ENCODE measurements around the gene WASF3. TPM values are rescaled to one million over a fixed set of nuclear protein-coding genes. Genes with fewer than 3 reads are reported as not detected.

The WASF3 gene
- total RNA-seq, 1 experiment from 2014 or later = 2.6 TPM

GRCh38 chr13:26653842-26654241 lies 96.4 kb downstream of the WASF3 start:
- ChIA-PET CTCF (no interaction called here), POLR2A (ENCODE audit: unreplicated experiment) (no interaction called here)
- BruUV-seq (replicated peaks) = no TSS peak
- Histone ChIP-seq H3K27me3 (ENCODE audit: low read length) (no peaks in the 10 kb centered on the region), H3K79me2 (ENCODE audit: low read length) (no peaks in the 10 kb centered on the region), H2AFZ (ENCODE audit: low read length) (no peak overlapping the region), H3K4me3 (ENCODE audit: low read length) (no peak overlapping the region), H3K9me2 (replicated peaks; ENCODE audit: low read length) (no peaks in the 10 kb centered on the region), H3K9ac (ENCODE audit: low read length) (no peak overlapping the region), H3K9me3 (ENCODE audit: low read length) (no peaks in the 10 kb centered on the region), H3K36me3 (ENCODE audit: low read depth, low read length) (no peaks in the 10 kb centered on the region), H3K4me2 (ENCODE audit: low read length) (no peak overlapping the region), H4K20me1 (ENCODE audit: low read length) (no peaks in the 10 kb centered on the region), H3K27ac (ENCODE audit: low read length) (no peak overlapping the region), H3F3A (ENCODE audit: low read length, unreplicated experiment) (no peaks in the 10 kb centered on the region), H3K4me1 (ENCODE audit: insufficient read depth, low read length) (no peaks in the 10 kb centered on the region)
- intact Hi-C loops (cut with micrococcal nuclease) = no loop called here
- no peak for DNase-seq
- no peak for ATAC-seq
- TF ChIP-seq, protein P1, sequence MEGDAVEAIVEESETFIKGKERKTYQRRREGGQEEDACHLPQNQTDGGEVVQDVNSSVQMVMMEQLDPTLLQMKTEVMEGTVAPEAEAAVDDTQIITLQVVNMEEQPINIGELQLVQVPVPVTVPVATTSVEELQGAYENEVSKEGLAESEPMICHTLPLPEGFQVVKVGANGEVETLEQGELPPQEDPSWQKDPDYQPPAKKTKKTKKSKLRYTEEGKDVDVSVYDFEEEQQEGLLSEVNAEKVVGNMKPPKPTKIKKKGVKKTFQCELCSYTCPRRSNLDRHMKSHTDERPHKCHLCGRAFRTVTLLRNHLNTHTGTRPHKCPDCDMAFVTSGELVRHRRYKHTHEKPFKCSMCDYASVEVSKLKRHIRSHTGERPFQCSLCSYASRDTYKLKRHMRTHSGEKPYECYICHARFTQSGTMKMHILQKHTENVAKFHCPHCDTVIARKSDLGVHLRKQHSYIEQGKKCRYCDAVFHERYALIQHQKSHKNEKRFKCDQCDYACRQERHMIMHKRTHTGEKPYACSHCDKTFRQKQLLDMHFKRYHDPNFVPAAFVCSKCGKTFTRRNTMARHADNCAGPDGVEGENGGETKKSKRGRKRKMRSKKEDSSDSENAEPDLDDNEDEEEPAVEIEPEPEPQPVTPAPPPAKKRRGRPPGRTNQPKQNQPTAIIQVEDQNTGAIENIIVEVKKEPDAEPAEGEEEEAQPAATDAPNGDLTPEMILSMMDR (conservative IDR thresholded peaks at IDR 0.05; ENCODE audit: low read depth, low read length) = no peak
- no peak for TF ChIP-seq EZH2 (IDR thresholded peaks at IDR 0.05; ENCODE audit: low read length, unreplicated experiment)
- TF ChIP-seq EZH2phosphoT487 (IDR thresholded peaks at IDR 0.05; ENCODE audit: borderline replicate concordance, low read length) = no peak

GRCh38 chr13:26656919-26657318 lies 99.4 kb downstream of the WASF3 start:
- Histone ChIP-seq H3K27me3 (ENCODE audit: low read length) (no peaks in the 10 kb centered on the region), H3K4me2 (ENCODE audit: low read length) (no peak overlapping the region), H3K79me2 (ENCODE audit: low read length) (no peaks in the 10 kb centered on the region), H2AFZ (ENCODE audit: low read length) (no peak overlapping the region), H3K9me3 (ENCODE audit: low read length) (no peaks in the 10 kb centered on the region), H3K4me3 (ENCODE audit: low read length) (no peak overlapping the region), H3K36me3 (ENCODE audit: low read depth, low read length) (no peaks in the 10 kb centered on the region), H3K27ac (ENCODE audit: low read length) (no peak overlapping the region), H3F3A (ENCODE audit: low read length, unreplicated experiment) (no peaks in the 10 kb centered on the region), H3K4me1 (ENCODE audit: insufficient read depth, low read length) (no peaks in the 10 kb centered on the region), H3K9ac (ENCODE audit: low read length) (no peak overlapping the region), H4K20me1 (ENCODE audit: low read length) (no peaks in the 10 kb centered on the region), H3K9me2 (replicated peaks; ENCODE audit: low read length) (no peaks in the 10 kb centered on the region)
- ChIA-PET POLR2A (ENCODE audit: unreplicated experiment) (no interaction called here), CTCF (no interaction called here)
- ATAC-seq (peak; percentile 68), DNase-seq (peak; percentile 41)
- no TSS peak for BruUV-seq (replicated peaks)
- TF ChIP-seq EZH2phosphoT487 (IDR thresholded peaks at IDR 0.05; ENCODE audit: borderline replicate concordance, low read length) = no peak
- TF ChIP-seq, protein P1 (conservative IDR thresholded peaks at IDR 0.05; ENCODE audit: low read depth, low read length) = peak; percentile 45
- intact Hi-C loops (cut with micrococcal nuclease) = loop anchor here (1.0 kb wide), 1 partner anchor 41 kb away; no protein-coding TSS in a partner anchor

GRCh38 chr13:26658448-26659385 lies 101.2 kb downstream of the WASF3 start:
- TF ChIP-seq, protein P1 (conservative IDR thresholded peaks at IDR 0.05; ENCODE audit: low read depth, low read length) = no peak
- H3K4me2 ChIP-seq (ENCODE audit: low read length) = no peak overlapping the region
- H2AFZ ChIP-seq (ENCODE audit: low read length) = no peak overlapping the region
- H3K9me2 ChIP-seq (replicated peaks; ENCODE audit: low read length) = no peaks in the 10 kb centered on the region
- H3K36me3 ChIP-seq (ENCODE audit: low read depth, low read length) = no peaks in the 10 kb centered on the region
- H3K27me3 ChIP-seq (ENCODE audit: low read length) = no peaks in the 10 kb centered on the region
- no peaks in the 10 kb centered on the region for H3K79me2 ChIP-seq (ENCODE audit: low read length)
- H3K4me1 ChIP-seq (ENCODE audit: insufficient read depth, low read length) = 0 out of 2 replicates have a peak, but pooled peaks cover 5% of the 10 kb centered on the region
- intact Hi-C loops (cut with micrococcal nuclease) = no loop called here
- no peak overlapping the region for H3K27ac ChIP-seq (ENCODE audit: low read length)
- no TSS peak for BruUV-seq (replicated peaks)
- ChIA-PET POLR2A (ENCODE audit: unreplicated experiment) (no interaction called here), CTCF (interaction anchor here (1.2 kb wide), 1 partner anchor 40 kb away, joined by 7 read pairs; no protein-coding TSS in a partner anchor)
- H4K20me1 ChIP-seq (ENCODE audit: low read length) = no peaks in the 10 kb centered on the region
- H3F3A ChIP-seq (ENCODE audit: low read length, unreplicated experiment) = no peaks in the 10 kb centered on the region
- no peak overlapping the region for H3K9ac ChIP-seq (ENCODE audit: low read length)
- H3K9me3 ChIP-seq (ENCODE audit: low read length) = no peaks in the 10 kb centered on the region
- ATAC-seq (no peak), DNase-seq (no peak)
- H3K4me3 ChIP-seq (ENCODE audit: low read length) = no peak overlapping the region

All from PC-3 (cell line).